Measurements from ENCODE around the gene C1orf105. TPM values are rescaled to one million over a fixed set of nuclear protein-coding genes. Genes with fewer than 3 reads are reported as not detected.

C1orf105 gene
- total RNA-seq, 4 donors from 2014 or later = not detected

GRCh38 chr1:172468296-172468695 is 47.8 kb downstream of the C1orf105 start:
- DNase-seq = no peak
- no peak for TF ChIP-seq POLR2AphosphoS5 (IDR thresholded peaks at IDR 0.05)
- no peak for TF ChIP-seq POLR2A (IDR thresholded peaks at IDR 0.05)
- no peak for TF ChIP-seq EP300 (IDR thresholded peaks at IDR 0.05; ENCODE audit: low read depth)
- TF ChIP-seq CTCF (IDR thresholded peaks at IDR 0.05) = no peak
- in situ Hi-C loops (cut with MboI; ENCODE audit: low pct_ligation_motif_present in 1 of 4, low pct_unique_long_range_greater_than_20kb in 1 of 4, low sequenced_read_pairs in 3 of 4) (loop anchor here (25.0 kb wide), 1 partner anchor 244 kb away; no protein-coding TSS in a partner anchor), intact Hi-C loops (cut with DNase I; ENCODE audit: low total_unique reads) (no loop called here)
- Histone ChIP-seq H3K4me3 (no peak overlapping the region), H3K27ac (no peak overlapping the region), H3K9me3 (no peaks in the 10 kb centered on the region), H3K4me1 (no peaks in the 10 kb centered on the region), H3K27me3 (no peaks in the 10 kb centered on the region), H3K36me3 (no peaks in the 10 kb centered on the region)
- 80 to 88% methylated on average over 4 to 5 of the region's 5 CpGs for WGBS, 2 donors (ENCODE audit: low coverage in 1 of 2)

GRCh38 chr1:172469717-172470116 is 49.2 kb downstream of the C1orf105 start:
- H3K27ac ChIP-seq = no peak overlapping the region
- no peaks in the 10 kb centered on the region for H3K27me3 ChIP-seq
- 88 to 93% methylated on average over 3 of the region's 3 CpGs for WGBS, 2 donors (ENCODE audit: low coverage in 1 of 2)
- no peaks in the 10 kb centered on the region for H3K9me3 ChIP-seq
- in situ Hi-C loops (cut with MboI; ENCODE audit: low pct_ligation_motif_present in 1 of 4, low pct_unique_long_range_greater_than_20kb in 1 of 4, low sequenced_read_pairs in 3 of 4) = loop anchor here (25.0 kb wide), 1 partner anchor 243 kb away; no protein-coding TSS in a partner anchor
- H3K4me3 ChIP-seq = no peak overlapping the region
- no peaks in the 10 kb centered on the region for H3K4me1 ChIP-seq
- TF ChIP-seq CTCF (IDR thresholded peaks at IDR 0.05) (no peak), POLR2AphosphoS5 (IDR thresholded peaks at IDR 0.05) (no peak), EP300 (IDR thresholded peaks at IDR 0.05; ENCODE audit: low read depth) (no peak), POLR2A (IDR thresholded peaks at IDR 0.05) (no peak)
- no peaks in the 10 kb centered on the region for H3K36me3 ChIP-seq
- intact Hi-C loops (cut with DNase I; ENCODE audit: low total_unique reads) = no loop called here
- no peak for DNase-seq

DNA sequence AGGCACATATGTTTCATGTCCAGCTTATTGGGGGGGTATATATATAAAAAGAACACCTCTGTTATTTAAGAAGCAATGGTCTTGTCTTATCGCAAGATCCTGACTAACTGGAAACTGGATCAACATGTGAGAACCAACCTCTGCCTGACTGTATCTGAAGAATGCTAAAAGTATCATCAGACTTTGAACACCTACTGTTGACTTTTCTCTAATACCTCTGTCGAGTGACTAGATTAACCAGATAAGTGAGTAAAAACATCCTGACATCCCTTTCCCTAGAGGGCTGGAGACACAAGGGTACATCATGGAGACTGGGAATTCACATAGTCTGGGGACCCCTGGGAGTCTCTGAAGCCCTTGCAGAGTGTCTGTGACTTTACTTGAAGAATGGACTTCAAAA is 49.7 kb downstream of the C1orf105 start:
- Histone ChIP-seq H3K4me3 (no peak overlapping the region), H3K4me1 (no peaks in the 10 kb centered on the region), H3K27ac (no peak overlapping the region), H3K27me3 (no peaks in the 10 kb centered on the region), H3K9me3 (no peaks in the 10 kb centered on the region), H3K36me3 (no peaks in the 10 kb centered on the region)
- in situ Hi-C loops (cut with MboI; ENCODE audit: low pct_ligation_motif_present in 1 of 4, low pct_unique_long_range_greater_than_20kb in 1 of 4, low sequenced_read_pairs in 3 of 4) (loop anchor here (25.0 kb wide), 1 partner anchor 242 kb away; no protein-coding TSS in a partner anchor), intact Hi-C loops (cut with DNase I; ENCODE audit: low total_unique reads) (no loop called here)
- WGBS, 2 donors (ENCODE audit: low coverage in 1 of 2) = 60 to 62% methylated on average over 2 of the region's 2 CpGs
- DNase-seq = no peak
- TF ChIP-seq POLR2AphosphoS5 (IDR thresholded peaks at IDR 0.05) = no peak
- no peak for TF ChIP-seq EP300 (IDR thresholded peaks at IDR 0.05; ENCODE audit: low read depth)
- TF ChIP-seq POLR2A (IDR thresholded peaks at IDR 0.05) = no peak
- no peak for TF ChIP-seq CTCF (IDR thresholded peaks at IDR 0.05)

DNA sequence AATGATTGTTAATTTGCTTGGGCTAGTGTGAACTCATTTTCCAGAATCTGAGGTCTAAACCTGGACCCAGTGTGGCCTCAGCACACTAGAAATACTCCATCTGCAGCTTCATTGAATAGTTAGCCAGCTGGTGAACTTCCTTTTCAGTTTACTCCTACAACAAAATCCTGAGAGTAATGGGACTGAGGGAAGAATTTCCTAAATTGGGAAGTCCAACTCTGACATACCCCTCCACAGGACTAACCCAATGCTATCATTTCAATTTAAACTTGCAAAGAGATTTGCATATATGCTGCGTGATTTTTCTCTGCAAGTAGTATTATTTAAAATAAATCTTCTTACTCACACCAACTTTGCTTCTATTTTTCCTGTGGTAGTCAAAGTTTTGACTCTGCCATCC is 51.2 kb downstream of the C1orf105 start:
- Histone ChIP-seq H3K9me3 (no peaks in the 10 kb centered on the region), H3K27me3 (no peaks in the 10 kb centered on the region), H3K4me1 (no peaks in the 10 kb centered on the region), H3K27ac (no peak overlapping the region), H3K4me3 (no peak overlapping the region), H3K36me3 (no peaks in the 10 kb centered on the region)
- no peak for DNase-seq
- WGBS, 2 donors (ENCODE audit: low coverage in 1 of 2) = 82 to 97% methylated on average over 1 of the region's 1 CpG
- TF ChIP-seq EP300 (IDR thresholded peaks at IDR 0.05; ENCODE audit: low read depth) (no peak), POLR2AphosphoS5 (IDR thresholded peaks at IDR 0.05) (no peak)
- intact Hi-C loops (cut with DNase I; ENCODE audit: low total_unique reads) (no loop called here), in situ Hi-C loops (cut with MboI; ENCODE audit: low pct_ligation_motif_present in 1 of 4, low pct_unique_long_range_greater_than_20kb in 1 of 4, low sequenced_read_pairs in 3 of 4) (loop anchor here (25.0 kb wide), 1 partner anchor 241 kb away; no protein-coding TSS in a partner anchor)

DNA sequence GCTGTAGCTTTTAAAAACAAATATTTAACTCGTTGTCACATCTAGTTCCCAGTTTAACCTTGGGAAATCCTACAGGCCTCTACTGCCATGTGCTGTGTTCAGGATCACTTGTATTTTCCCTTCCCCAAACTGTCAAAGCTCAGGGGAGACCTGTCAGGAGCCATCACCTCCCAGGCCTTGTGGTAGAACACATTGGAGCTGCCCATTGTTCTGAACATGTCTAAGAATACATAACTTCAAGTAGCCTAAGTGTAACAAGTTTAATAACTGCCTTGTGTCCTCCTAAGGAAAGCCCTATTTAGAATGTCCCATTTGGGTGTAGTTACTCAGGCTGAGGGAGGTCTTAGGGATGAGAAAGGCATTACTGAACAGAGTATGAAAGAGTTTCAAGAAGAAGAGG is 52.0 kb downstream of the C1orf105 start:
- no peak for TF ChIP-seq EP300 (IDR thresholded peaks at IDR 0.05; ENCODE audit: low read depth)
- no peak for TF ChIP-seq CTCF (IDR thresholded peaks at IDR 0.05)
- no peak for TF ChIP-seq POLR2A (IDR thresholded peaks at IDR 0.05)
- no peak for TF ChIP-seq POLR2AphosphoS5 (IDR thresholded peaks at IDR 0.05)
- Histone ChIP-seq H3K9me3 (no peaks in the 10 kb centered on the region), H3K4me3 (no peak overlapping the region), H3K27ac (no peak overlapping the region), H3K4me1 (no peaks in the 10 kb centered on the region), H3K36me3 (no peaks in the 10 kb centered on the region), H3K27me3 (no peaks in the 10 kb centered on the region)
- in situ Hi-C loops (cut with MboI; ENCODE audit: low pct_ligation_motif_present in 1 of 4, low pct_unique_long_range_greater_than_20kb in 1 of 4, low sequenced_read_pairs in 3 of 4) = loop anchor here (25.0 kb wide), 1 partner anchor 240 kb away; no protein-coding TSS in a partner anchor
- intact Hi-C loops (cut with DNase I; ENCODE audit: low total_unique reads) = no loop called here
- WGBS, 2 donors (ENCODE audit: low coverage in 1 of 2) = 33 to 74% methylated on average over 1 of the region's 1 CpG
- DNase-seq = no peak

All from transverse colon (tissue), 4 donors.